ENCODE results near the gene SHISA8.

DNA sequence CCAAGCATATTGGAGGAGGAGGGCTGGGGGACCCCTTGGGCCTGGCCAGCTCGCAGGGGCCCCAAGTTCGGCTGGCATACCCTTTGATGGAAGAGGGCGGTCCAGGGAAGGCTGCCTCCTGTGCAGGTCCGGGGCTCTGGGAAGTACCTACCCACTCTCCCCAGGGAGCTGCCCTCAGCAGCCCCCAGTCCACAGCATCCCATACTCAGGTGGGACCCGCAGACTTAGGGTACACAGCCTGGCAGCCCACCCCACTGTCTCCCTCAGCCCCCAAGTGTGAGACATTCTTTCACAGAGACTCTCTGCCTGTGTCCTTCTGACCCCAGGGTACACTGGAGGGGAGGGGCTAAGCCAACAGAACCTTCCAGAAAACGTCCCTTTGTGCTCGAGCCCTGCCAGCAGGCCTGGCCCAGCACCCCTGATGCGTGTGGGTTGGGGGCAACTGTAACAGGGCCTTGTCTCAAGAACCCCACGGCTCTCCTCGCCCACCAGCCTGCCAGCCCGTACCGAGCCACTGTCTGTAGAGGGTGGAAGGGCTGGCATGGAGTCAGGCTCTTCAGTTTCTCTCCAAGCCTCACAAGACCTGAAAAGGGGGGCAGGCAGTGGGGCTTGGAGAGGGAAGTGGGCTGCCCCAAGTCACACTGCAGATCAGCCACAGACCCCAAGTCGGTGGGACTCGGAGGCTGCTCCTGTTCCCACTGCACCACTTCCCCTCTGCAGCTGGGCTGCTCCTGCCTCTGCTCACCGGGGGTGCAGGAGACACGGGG lies 18.7 kb upstream of the SHISA8 start:
- TF ChIP-seq, protein P1, sequence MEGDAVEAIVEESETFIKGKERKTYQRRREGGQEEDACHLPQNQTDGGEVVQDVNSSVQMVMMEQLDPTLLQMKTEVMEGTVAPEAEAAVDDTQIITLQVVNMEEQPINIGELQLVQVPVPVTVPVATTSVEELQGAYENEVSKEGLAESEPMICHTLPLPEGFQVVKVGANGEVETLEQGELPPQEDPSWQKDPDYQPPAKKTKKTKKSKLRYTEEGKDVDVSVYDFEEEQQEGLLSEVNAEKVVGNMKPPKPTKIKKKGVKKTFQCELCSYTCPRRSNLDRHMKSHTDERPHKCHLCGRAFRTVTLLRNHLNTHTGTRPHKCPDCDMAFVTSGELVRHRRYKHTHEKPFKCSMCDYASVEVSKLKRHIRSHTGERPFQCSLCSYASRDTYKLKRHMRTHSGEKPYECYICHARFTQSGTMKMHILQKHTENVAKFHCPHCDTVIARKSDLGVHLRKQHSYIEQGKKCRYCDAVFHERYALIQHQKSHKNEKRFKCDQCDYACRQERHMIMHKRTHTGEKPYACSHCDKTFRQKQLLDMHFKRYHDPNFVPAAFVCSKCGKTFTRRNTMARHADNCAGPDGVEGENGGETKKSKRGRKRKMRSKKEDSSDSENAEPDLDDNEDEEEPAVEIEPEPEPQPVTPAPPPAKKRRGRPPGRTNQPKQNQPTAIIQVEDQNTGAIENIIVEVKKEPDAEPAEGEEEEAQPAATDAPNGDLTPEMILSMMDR (IDR thresholded peaks at IDR 0.05): no peak
- TF ChIP-seq, protein P2, sequence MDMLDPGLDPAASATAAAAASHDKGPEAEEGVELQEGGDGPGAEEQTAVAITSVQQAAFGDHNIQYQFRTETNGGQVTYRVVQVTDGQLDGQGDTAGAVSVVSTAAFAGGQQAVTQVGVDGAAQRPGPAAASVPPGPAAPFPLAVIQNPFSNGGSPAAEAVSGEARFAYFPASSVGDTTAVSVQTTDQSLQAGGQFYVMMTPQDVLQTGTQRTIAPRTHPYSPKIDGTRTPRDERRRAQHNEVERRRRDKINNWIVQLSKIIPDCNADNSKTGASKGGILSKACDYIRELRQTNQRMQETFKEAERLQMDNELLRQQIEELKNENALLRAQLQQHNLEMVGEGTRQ (CRISPR knock-in tag; IDR thresholded peaks at IDR 0.05): no peak
- TF ChIP-seq, protein P3, sequence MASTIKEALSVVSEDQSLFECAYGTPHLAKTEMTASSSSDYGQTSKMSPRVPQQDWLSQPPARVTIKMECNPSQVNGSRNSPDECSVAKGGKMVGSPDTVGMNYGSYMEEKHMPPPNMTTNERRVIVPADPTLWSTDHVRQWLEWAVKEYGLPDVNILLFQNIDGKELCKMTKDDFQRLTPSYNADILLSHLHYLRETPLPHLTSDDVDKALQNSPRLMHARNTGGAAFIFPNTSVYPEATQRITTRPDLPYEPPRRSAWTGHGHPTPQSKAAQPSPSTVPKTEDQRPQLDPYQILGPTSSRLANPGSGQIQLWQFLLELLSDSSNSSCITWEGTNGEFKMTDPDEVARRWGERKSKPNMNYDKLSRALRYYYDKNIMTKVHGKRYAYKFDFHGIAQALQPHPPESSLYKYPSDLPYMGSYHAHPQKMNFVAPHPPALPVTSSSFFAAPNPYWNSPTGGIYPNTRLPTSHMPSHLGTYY (CRISPR knock-in tag; IDR thresholded peaks at IDR 0.05): no peak
- no peak for TF ChIP-seq NFYB (CRISPR knock-in tag; conservative IDR thresholded peaks at IDR 0.05; ENCODE audit: low read depth)
- TF ChIP-seq, protein P4, sequence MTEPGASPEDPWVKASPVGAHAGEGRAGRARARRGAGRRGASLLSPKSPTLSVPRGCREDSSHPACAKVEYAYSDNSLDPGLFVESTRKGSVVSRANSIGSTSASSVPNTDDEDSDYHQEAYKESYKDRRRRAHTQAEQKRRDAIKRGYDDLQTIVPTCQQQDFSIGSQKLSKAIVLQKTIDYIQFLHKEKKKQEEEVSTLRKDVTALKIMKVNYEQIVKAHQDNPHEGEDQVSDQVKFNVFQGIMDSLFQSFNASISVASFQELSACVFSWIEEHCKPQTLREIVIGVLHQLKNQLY (CRISPR knock-in tag; IDR thresholded peaks at IDR 0.05): no peak
- TF ChIP-seq, protein P5, sequence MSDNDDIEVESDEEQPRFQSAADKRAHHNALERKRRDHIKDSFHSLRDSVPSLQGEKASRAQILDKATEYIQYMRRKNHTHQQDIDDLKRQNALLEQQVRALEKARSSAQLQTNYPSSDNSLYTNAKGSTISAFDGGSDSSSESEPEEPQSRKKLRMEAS (CRISPR knock-in tag; IDR thresholded peaks at IDR 0.05): no peak
- TF ChIP-seq ZNF138 (CRISPR knock-in tag; conservative IDR thresholded peaks at IDR 0.05): no peak
- TF ChIP-seq JUN (CRISPR knock-in tag; IDR thresholded peaks at IDR 0.05): no peak
- TF ChIP-seq ELF4 (CRISPR knock-in tag; IDR thresholded peaks at IDR 0.05; ENCODE audit: low read depth): no peak
- TF ChIP-seq CREM (CRISPR knock-in tag; IDR thresholded peaks at IDR 0.05): no peak
- TF ChIP-seq NFATC4 (CRISPR knock-in tag; IDR thresholded peaks at IDR 0.05): no peak

Data from WTC11 (cell line).